ENCODE data around the gene SAP30BP. TPM values are rescaled to one million over a fixed set of nuclear protein-coding genes. Genes with fewer than 3 reads are reported as not detected.

Gene SAP30BP
- polyA plus RNA-seq, 1 donor = 70.7 TPM

DNA sequence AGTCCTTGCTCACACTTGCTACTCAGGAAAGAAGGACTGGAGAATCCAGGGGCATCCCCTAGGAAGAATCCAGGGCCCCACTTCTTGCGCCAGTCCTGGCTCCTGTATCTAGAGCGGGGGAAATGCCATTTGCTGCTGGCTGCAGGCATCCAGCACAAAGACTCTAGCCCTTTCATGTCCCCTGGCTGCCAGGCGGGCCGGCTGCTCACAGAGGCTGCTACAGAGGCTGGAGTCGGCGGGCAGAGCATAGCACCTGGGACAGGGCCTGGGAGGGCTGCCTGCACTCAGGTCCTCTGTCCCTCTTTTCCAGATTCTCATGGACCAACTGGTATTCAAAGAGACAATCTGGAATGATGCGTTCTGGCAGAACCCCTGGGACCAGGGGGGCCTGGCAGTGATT is 20.1 kb upstream of the SAP30BP start:
- Histone ChIP-seq H3K27ac (ENCODE audit: low read length) (peak overlapping the region; percentile 99), H3K9me3 (ENCODE audit: control insufficient read depth, low read depth, low read length) (no peaks in the 10 kb centered on the region), H3K4me3 (ENCODE audit: low read length) (peak overlapping the region; percentile 29), H3K27me3 (ENCODE audit: control insufficient read depth, insufficient read depth, low read length) (no peaks in the 10 kb centered on the region), H3K36me3 (ENCODE audit: control insufficient read depth, insufficient read depth, low read length) (peaks cover 37% of the 10 kb centered on the region), H3K4me1 (ENCODE audit: control insufficient read depth, insufficient read depth, low read length) (peaks cover 46% of the 10 kb centered on the region)
- no peak for DNase-seq
- WGBS (ENCODE audit: insufficient coverage, low lambda C conversion rate) = no CpG with 5 or more reads among the region's 7 CpGs

DNA sequence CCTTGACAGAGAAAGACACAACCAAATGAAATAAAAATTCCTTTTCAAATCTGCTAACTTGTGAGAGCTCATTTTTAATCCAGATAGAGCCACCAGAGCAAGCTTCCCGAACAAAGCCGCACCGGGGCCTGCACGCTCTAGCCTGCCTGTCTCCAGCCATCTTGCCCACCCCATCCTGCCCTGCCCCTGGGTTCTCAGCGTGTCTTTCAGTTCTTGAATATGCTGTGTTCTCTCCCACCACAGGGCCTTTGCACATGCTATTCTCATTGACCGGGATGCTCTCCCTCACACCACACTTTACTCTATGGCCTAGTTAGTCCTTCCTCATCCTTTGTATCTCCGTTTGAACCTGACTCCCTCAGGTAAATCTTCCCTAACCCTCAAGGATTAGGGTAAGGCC is 19.2 kb upstream of the SAP30BP start:
- Histone ChIP-seq H3K4me1 (ENCODE audit: control insufficient read depth, insufficient read depth, low read length) (peaks cover 38% of the 10 kb centered on the region), H3K9me3 (ENCODE audit: control insufficient read depth, low read depth, low read length) (no peaks in the 10 kb centered on the region), H3K27me3 (ENCODE audit: control insufficient read depth, insufficient read depth, low read length) (no peaks in the 10 kb centered on the region), H3K36me3 (ENCODE audit: control insufficient read depth, insufficient read depth, low read length) (peaks cover 41% of the 10 kb centered on the region), H3K27ac (ENCODE audit: low read length) (peak overlapping the region; percentile 99), H3K4me3 (ENCODE audit: low read length) (no peak overlapping the region)
- DNase-seq = no peak
- no CpG with 5 or more reads among the region's 7 CpGs for WGBS (ENCODE audit: insufficient coverage, low lambda C conversion rate)

DNA sequence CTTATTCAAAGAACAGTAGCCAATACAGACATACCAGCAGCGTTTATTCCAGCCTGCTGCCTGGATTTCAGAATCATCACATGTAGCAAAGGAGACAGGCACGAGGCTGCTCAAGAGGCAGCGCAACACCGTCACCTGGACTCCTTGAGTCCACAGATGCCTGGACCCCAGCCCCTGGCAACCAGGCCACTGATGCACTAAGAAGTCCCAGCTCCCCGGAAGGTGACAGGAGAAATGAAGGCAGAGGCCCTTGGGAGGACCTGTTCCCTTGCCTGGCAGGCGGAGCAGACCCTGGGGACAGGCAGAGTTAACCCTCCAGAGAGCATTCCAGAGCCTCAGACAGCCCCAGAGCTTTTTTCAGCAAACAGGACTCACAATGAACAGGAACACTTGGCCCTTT is 17.5 kb upstream of the SAP30BP start:
- no peaks in the 10 kb centered on the region for H3K9me3 ChIP-seq (ENCODE audit: control insufficient read depth, low read depth, low read length)
- WGBS (ENCODE audit: insufficient coverage, low lambda C conversion rate) = no CpG with 5 or more reads among the region's 6 CpGs
- H3K4me3 ChIP-seq (ENCODE audit: low read length) = no peak overlapping the region
- H3K27ac ChIP-seq (ENCODE audit: low read length) = no peak overlapping the region
- DNase-seq = peak in 1 of 2 donors; percentile 0
- no peaks in the 10 kb centered on the region for H3K27me3 ChIP-seq (ENCODE audit: control insufficient read depth, insufficient read depth, low read length)
- peaks cover 30% of the 10 kb centered on the region for H3K4me1 ChIP-seq (ENCODE audit: control insufficient read depth, insufficient read depth, low read length)
- peaks cover 45% of the 10 kb centered on the region for H3K36me3 ChIP-seq (ENCODE audit: control insufficient read depth, insufficient read depth, low read length)

DNA sequence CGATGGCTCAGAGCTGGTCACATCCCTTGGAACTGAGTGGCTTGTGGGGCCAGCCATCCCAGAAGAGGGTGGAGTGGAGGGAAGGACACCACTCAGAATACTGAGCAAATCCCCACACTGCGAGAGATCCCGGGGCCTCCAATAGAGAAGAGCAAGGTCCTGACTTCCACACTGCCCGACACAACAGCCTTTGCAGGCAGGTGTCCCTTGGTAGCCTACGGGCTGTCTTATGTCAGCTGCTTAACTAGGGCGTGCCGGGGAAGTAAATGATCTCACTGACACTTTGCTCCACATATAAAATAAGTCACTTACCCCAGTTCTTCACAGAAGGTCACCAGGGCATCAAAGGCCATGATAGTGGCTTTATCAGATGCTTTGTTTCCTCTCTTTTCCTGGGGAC is 16.3 kb upstream of the SAP30BP start:
- H3K4me1 ChIP-seq (ENCODE audit: control insufficient read depth, insufficient read depth, low read length) = peaks cover 18% of the 10 kb centered on the region
- H3K27me3 ChIP-seq (ENCODE audit: control insufficient read depth, insufficient read depth, low read length) = no peaks in the 10 kb centered on the region
- WGBS (ENCODE audit: insufficient coverage, low lambda C conversion rate) = no CpG with 5 or more reads among the region's 7 CpGs
- H3K4me3 ChIP-seq (ENCODE audit: low read length) = no peak overlapping the region
- peaks cover 52% of the 10 kb centered on the region for H3K36me3 ChIP-seq (ENCODE audit: control insufficient read depth, insufficient read depth, low read length)
- no peak for DNase-seq
- no peak overlapping the region for H3K27ac ChIP-seq (ENCODE audit: low read length)
- no peaks in the 10 kb centered on the region for H3K9me3 ChIP-seq (ENCODE audit: control insufficient read depth, low read depth, low read length)

DNA sequence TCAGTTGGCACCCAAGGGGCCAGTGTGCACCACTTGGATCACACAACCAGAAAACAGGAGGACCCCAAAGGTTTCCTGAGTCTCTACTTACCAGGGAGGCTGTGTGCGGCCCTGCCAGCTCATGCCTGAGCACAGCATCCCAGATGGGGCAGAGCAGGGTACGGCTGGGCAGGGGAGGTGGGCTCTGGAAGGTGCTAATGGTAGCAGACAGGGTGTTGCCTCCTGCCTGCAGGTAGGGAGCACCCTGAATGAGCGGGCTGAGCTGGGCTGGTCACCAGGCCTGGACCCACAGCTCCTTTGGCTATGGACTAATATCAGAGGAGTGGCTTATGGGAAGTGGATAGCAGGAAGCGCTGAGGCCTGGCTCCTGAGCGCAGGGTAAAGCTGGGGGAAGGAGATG is 14.8 kb upstream of the SAP30BP start:
- no peak for DNase-seq
- Histone ChIP-seq H3K9me3 (ENCODE audit: control insufficient read depth, low read depth, low read length) (no peaks in the 10 kb centered on the region), H3K36me3 (ENCODE audit: control insufficient read depth, insufficient read depth, low read length) (peaks cover 54% of the 10 kb centered on the region), H3K4me3 (ENCODE audit: low read length) (no peak overlapping the region), H3K27ac (ENCODE audit: low read length) (no peak overlapping the region), H3K27me3 (ENCODE audit: control insufficient read depth, insufficient read depth, low read length) (no peaks in the 10 kb centered on the region), H3K4me1 (ENCODE audit: control insufficient read depth, insufficient read depth, low read length) (peaks cover 4% of the 10 kb centered on the region)
- WGBS (ENCODE audit: insufficient coverage, low lambda C conversion rate) = no CpG with 5 or more reads among the region's 5 CpGs

DNA sequence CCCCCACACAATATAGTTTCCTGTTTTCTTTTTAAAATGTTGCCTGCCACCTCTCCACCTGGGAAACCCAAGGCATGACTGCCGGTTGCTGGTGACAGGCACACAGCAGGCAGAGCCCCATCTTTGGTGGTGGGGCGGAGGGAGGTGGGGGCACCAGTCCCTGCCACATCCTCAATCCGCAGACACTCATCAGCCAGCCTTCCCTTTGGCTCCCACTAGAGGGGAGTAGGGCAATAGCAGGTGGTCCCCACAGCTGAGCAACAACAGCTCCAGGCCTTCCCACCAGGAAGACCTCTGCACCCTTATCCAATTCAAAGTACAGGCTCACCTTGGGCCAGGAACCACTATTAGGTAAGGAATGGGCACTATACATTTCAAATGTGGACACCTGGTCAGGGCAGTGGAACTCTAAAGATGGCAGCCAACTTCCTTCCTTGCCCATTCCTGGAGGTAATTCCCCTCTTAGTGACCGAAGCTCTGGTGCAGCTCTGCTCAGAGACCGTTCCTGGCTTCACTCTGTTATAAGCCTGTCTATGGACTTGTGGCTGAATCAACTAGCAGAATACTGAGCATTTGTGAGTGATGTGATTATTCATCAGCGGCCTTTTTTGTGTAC is 14.1 kb upstream of the SAP30BP start:
- DNase-seq = no peak
- H3K36me3 ChIP-seq (ENCODE audit: control insufficient read depth, insufficient read depth, low read length) = peaks cover 51% of the 10 kb centered on the region
- H3K9me3 ChIP-seq (ENCODE audit: control insufficient read depth, low read depth, low read length) = no peaks in the 10 kb centered on the region
- H3K27ac ChIP-seq (ENCODE audit: low read length) = no peak overlapping the region
- WGBS (ENCODE audit: insufficient coverage, low lambda C conversion rate) = no CpG with 5 or more reads among the region's 6 CpGs
- H3K4me3 ChIP-seq (ENCODE audit: low read length) = no peak overlapping the region
- H3K4me1 ChIP-seq (ENCODE audit: control insufficient read depth, insufficient read depth, low read length) = no peaks in the 10 kb centered on the region
- H3K27me3 ChIP-seq (ENCODE audit: control insufficient read depth, insufficient read depth, low read length) = no peaks in the 10 kb centered on the region

DNA sequence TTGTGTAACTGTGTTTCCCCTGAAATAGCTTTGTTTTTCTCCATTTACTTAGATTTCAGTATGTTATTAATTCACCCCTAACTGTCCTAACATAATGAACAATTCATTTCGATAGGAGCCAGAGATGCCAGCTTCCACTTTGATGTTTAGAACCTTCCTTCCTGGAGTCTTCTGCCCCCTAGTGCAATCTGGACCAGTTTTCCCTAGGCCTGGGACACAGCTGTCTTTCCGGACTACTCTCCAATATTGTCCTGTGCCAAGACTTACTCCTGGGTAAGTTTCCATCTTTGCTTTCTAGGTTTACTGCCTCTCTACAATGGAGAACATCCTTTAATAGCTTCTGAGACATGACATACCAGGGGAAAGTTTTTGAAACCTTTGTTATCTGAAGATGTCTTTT is 13.0 kb upstream of the SAP30BP start:
- no peak overlapping the region for H3K27ac ChIP-seq (ENCODE audit: low read length)
- H3K27me3 ChIP-seq (ENCODE audit: control insufficient read depth, insufficient read depth, low read length) = no peaks in the 10 kb centered on the region
- DNase-seq = no peak
- peaks cover 50% of the 10 kb centered on the region for H3K36me3 ChIP-seq (ENCODE audit: control insufficient read depth, insufficient read depth, low read length)
- H3K9me3 ChIP-seq (ENCODE audit: control insufficient read depth, low read depth, low read length) = no peaks in the 10 kb centered on the region
- no CpG with 5 or more reads among the region's 2 CpGs for WGBS (ENCODE audit: insufficient coverage, low lambda C conversion rate)
- no peaks in the 10 kb centered on the region for H3K4me1 ChIP-seq (ENCODE audit: control insufficient read depth, insufficient read depth, low read length)
- no peak overlapping the region for H3K4me3 ChIP-seq (ENCODE audit: low read length)

DNA sequence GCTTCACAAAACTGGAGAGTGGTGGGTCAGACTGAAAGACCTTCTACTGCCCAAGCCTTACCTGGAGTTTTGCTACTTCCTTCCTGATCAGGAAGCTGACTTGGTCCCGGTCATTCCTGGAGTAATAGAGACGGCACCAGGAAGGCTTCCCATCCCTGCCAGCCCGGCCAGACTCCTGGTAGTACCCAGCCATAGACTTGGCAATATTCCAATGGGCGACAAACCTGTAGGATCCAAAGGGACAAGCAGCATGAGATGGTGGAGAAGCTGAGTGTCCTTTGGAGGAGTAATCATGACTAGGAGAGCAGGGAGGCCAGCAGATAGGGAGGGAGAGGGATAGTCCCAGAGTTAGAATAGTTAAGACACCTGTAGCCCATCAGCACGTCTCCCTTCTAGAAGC is 8.9 kb upstream of the SAP30BP start:
- no peak overlapping the region for H3K4me3 ChIP-seq (ENCODE audit: low read length)
- no peaks in the 10 kb centered on the region for H3K27me3 ChIP-seq (ENCODE audit: control insufficient read depth, insufficient read depth, low read length)
- H3K36me3 ChIP-seq (ENCODE audit: control insufficient read depth, insufficient read depth, low read length) = peaks cover 52% of the 10 kb centered on the region
- H3K4me1 ChIP-seq (ENCODE audit: control insufficient read depth, insufficient read depth, low read length) = no peaks in the 10 kb centered on the region
- no peak overlapping the region for H3K27ac ChIP-seq (ENCODE audit: low read length)
- no peak for DNase-seq
- no peaks in the 10 kb centered on the region for H3K9me3 ChIP-seq (ENCODE audit: control insufficient read depth, low read depth, low read length)
- WGBS (ENCODE audit: insufficient coverage, low lambda C conversion rate) = no CpG with 5 or more reads among the region's 5 CpGs

DNA sequence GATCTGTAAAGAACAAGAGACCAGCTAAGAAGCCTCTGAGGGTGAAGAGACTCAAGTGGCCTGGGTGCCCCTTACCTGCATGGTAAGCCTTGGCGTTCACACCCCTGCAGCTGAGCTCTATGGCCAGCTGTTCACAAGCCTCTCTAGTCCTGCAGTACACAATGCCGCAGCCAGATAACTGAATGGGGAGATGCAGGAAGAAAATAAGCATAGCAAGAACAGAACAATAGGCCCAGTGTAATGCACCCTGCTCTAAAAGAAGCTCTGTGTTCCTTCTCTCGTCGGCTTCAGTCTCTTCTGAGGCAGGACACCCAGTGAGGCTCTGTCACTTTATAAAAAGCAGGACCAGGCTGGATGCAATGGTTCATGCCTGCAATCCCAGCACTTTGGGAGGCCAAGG is 5.6 kb upstream of the SAP30BP start:
- H3K27ac ChIP-seq (ENCODE audit: low read length) = no peak overlapping the region
- no peaks in the 10 kb centered on the region for H3K27me3 ChIP-seq (ENCODE audit: control insufficient read depth, insufficient read depth, low read length)
- H3K9me3 ChIP-seq (ENCODE audit: control insufficient read depth, low read depth, low read length) = no peaks in the 10 kb centered on the region
- no CpG with 5 or more reads among the region's 4 CpGs for WGBS (ENCODE audit: insufficient coverage, low lambda C conversion rate)
- H3K4me3 ChIP-seq (ENCODE audit: low read length) = no peak overlapping the region
- no peak for DNase-seq
- H3K36me3 ChIP-seq (ENCODE audit: control insufficient read depth, insufficient read depth, low read length) = peaks cover 49% of the 10 kb centered on the region
- peaks cover 9% of the 10 kb centered on the region for H3K4me1 ChIP-seq (ENCODE audit: control insufficient read depth, insufficient read depth, low read length)

DNA sequence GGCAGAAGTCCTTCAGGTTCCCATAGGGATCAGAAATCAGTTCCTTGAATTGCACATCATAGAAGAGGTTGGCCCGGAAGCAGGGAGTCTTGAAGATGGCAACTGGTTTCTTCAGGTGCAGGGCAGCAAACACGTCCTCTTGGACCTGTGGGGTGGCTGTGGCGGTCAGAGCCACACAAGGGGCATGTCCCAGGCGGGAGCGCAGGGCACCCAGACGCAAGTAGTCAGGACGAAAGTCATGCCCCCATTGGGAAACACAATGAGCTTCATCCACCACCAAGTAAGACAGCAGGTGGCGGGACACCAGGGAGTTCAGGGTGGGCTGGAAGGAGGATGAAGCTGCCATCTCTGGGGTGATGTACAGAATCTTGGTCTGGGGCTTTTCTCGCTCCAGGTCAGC is 4.6 kb upstream of the SAP30BP start:
- Histone ChIP-seq H3K4me3 (ENCODE audit: low read length) (no peak overlapping the region), H3K27me3 (ENCODE audit: control insufficient read depth, insufficient read depth, low read length) (no peaks in the 10 kb centered on the region), H3K9me3 (ENCODE audit: control insufficient read depth, low read depth, low read length) (no peaks in the 10 kb centered on the region), H3K36me3 (ENCODE audit: control insufficient read depth, insufficient read depth, low read length) (peaks cover 44% of the 10 kb centered on the region), H3K4me1 (ENCODE audit: control insufficient read depth, insufficient read depth, low read length) (peaks cover 9% of the 10 kb centered on the region), H3K27ac (ENCODE audit: low read length) (no peak overlapping the region)
- no CpG with 5 or more reads among the region's 9 CpGs for WGBS (ENCODE audit: insufficient coverage, low lambda C conversion rate)
- DNase-seq = no peak

DNA sequence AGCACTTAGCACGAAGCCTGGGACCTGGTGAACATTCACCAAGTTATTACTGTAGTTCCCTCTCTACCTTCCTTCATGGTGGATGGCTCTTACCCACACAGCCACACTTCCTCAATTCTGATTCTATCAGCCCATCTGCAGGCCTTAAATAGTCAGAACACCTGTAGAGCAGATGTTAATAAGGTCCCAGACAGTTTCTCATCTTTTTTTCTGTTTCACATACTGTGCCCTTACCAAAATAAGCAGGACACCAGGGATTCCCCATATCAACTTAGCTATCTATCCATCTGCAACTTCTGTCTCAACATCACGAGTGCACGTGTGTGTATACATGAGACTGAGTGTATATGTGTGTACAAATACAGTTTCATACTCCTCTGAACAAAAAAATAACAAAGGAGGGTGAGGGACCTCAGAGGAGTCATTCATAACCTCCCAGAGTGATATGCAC is 3.0 kb upstream of the SAP30BP start:
- no CpG with 5 or more reads among the region's 3 CpGs for WGBS (ENCODE audit: insufficient coverage, low lambda C conversion rate)
- Histone ChIP-seq H3K9me3 (ENCODE audit: control insufficient read depth, low read depth, low read length) (no peaks in the 10 kb centered on the region), H3K27ac (ENCODE audit: low read length) (no peak overlapping the region), H3K4me1 (ENCODE audit: control insufficient read depth, insufficient read depth, low read length) (peaks cover 17% of the 10 kb centered on the region), H3K27me3 (ENCODE audit: control insufficient read depth, insufficient read depth, low read length) (no peaks in the 10 kb centered on the region), H3K4me3 (ENCODE audit: low read length) (no peak overlapping the region), H3K36me3 (ENCODE audit: control insufficient read depth, insufficient read depth, low read length) (peaks cover 40% of the 10 kb centered on the region)
- DNase-seq = no peak
